GM10266 (cell line): Measurements from ENCODE around the gene SORL1.
A peak's percentile ranks its signal among the peaks of the same experiment; 100 is the strongest.

Experiments used
- DNase-seq: peaks from one replicate; pipeline ENCODE4 v3.0.0; 2012; ENCODE audit errors: extremely low spot score
- CTCF ChIP-seq: IDR thresholded peaks from 2 replicates; pipeline ENCODE4 v1.5.1; 2012; ENCODE audit warnings: mild to moderate bottlenecking, low read depth; ENCODE audit not compliant: control insufficient read depth, insufficient read depth; ENCODE audit errors: missing control alignments

The SORL1 gene

DNA sequence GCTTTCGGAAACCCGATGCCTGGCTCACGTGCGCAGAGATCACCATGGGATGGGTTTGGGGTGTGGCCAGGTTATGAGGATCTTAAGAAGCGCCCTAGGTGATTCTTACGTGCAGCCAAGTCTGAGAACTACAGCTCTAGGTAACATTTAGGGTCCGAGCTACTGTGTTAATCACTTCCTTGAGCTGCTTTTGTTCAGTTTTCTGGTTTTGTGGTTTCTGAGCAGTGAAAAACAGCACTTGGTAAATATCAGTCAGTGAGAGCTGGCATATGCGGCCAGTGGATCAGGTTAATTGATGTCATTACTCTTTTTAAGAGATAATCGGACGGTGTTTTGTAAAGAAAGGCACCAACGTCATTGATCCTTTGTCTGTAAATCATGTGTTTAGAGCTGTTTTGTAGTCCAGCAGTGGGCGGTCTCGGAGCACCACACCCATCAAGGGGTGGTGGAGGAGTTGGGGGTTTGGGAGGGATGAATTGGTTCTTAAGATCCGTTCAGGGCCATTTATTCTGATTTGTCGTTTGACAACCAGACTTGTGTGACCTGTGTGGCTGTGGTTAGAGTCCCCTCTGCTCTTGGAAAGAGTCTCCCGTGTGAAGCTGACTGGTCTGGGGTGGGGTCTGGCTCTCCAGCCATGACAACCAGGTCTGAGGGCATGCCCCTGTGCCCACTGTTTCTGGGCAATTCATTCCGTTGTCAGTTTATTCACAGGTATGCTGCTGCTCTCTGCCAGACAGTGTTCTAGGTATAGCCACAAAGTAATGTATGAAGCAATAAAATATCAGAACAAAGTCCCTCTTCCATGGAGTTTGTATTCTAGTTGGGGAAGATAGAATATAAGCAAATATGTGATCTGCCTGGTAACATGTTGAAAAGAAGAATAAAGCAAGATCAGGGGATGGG, 62.6 kb downstream of the SORL1 start:
- no peak for TF ChIP-seq CTCF
- DNase-seq: no peak

DNA sequence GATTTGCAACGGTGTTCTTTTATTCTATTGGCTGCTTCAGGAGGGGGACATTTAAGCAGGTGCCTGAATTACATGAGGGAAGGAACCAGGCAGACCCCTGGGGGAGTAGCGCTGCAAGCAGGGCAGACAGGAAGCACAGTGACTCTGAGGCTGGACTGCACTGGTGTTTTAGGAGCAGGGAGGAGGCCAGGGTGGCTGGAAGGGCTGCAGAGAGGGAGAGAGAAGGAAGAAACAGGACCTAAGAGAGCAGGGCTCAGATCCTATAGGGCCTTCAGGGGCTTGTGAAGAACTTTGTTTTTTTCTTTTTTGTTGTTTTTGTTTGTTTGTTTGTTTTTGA, 63.2 kb downstream of the SORL1 start:
- DNase-seq: no peak
- no peak for TF ChIP-seq CTCF

DNA sequence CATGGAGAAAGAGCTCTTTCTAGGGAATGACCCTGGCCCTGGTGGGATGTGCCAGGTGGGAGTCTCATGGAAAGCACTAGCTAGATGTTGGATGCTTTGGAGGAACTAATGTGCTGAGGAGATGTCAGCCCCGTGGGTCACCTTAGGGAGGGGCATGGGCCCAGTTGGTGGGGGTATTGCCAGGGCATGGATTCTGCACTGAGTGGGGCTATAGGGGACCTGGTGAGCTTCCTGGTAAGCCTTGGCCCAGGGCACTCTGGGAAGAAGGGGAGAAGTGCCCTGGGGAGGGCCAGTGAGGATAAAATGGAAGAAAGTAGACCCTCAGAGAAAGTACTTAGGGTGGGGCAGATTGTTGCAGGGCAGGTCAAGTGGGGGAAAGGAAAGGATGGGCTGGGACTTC, 65.9 kb downstream of the SORL1 start:
- no peak for TF ChIP-seq CTCF
- no peak for DNase-seq

DNA sequence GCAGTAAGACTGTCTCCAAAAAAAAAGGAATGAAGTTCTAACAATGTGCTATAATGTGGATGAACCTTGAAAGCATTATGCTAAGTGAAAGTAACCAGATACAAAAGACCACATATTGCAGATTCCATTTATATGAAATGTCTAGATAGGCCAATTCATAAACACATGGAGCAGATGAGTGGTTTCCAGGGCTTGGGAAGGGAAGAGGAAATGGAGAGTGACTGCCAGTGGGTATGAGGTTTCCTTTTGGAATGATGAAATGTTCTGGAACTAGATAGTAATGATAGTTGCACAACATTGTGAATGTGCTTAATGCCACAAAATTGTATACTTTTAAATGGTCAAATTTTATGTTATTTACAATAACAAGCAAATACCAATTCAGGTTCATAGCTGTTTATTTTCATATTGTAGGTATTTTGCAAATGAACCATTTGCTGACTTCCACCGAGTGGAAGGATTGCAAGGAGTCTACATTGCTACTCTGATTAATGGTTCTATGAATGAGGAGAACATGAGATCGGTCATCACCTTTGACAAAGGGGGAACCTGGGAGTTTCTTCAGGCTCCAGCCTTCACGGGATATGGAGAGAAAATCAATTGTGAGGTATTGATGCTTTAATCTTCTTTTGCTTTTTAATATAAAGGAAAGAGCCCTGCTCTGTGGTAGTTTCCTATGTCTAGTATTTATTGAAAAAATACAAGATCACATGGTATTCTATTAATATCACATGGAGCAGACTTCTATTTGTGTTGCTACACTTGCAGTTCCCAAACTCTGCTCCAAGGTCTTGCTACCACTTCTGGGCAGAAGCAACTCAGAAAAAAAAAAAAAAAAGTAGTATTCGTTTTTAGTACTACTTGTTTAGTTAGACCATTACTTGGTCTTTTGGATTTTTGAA, 68.4 kb downstream of the SORL1 start:
- DNase-seq: no peak
- no peak for TF ChIP-seq CTCF

DNA sequence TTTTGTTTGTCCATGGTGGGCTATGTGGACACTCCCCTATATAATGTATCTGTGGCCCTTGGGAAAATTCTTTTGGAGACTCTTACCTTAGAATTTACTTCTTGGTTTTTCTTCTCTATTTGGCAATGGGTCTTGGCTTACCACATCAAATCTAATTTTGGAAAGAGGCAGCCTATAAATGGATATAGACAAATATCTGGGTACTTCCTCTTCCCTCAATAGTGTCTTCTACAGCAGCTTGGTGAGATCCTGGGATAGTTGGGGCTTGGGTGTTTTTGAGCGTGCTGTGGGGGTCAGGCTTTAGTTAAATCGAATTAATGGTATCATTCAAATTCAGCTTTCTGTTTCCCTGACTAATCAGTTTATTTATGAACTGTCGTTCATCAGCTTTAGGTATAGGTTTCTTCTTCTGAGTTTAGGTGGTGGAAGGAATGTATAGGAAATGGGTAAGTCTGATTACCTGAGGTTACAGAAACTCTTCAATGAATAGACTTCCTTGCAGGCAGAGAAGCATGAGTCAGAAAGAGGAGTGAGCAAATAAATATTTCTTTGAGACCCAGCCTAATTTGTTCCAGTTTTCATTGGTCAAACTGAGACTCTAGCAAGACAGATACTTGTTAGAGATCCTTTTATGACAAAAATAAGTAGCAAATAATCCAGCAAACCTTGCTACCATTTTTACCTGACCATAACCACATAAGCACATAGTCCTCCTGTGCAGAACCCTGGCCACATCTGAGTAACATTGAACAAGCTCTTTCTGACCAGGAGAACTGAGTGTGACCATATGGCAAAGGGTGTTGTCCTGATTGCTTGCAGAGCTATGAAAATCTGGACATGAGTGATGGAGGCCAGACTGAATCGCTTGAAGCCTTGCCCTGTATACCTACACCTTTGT, 69.3 kb downstream of the SORL1 start:
- peak; percentile 11 for DNase-seq
- TF ChIP-seq CTCF: no peak

DNA sequence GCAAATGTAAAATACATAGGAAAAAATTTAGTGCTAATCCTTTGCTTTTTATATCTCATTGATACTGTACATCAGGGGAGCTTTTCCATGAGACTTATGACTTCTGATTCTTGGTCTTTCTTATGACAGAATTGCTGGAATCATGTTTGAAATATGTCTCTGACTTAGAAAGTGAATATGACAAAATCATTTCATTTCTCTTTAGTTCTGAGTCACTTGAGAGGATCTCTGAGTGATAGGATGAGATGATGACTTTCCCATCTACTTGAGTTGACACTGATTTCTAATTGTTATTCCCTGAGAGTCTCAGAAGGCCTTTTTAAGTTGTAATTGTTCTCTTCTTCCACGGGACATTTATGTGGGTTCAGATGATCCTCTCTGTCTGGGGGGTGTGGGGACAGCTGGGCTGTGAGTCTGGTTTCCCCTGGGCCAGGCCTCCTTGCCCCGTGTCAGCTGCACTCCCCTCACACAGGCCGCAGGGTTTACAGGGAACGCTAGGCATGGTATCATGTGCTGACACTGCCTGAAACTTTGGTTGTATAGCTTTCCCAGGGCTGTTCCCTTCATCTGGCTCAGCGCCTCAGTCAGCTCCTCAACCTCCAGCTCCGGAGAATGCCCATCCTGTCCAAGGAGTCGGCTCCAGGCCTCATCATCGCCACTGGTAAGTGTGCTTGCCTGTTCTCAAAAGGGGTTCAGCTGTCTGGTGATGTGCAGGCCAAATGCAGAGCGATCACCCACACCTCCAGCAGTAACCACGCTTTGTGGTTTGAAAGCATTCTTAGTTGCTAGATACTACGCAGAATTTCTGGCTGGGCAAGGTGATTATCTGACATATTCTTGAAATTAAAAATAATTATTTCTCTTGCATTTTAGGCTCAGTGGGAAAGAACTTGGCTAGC, 70.2 kb downstream of the SORL1 start:
- no peak for TF ChIP-seq CTCF
- DNase-seq: no peak
